PC-3 (cell line): ENCODE data around the gene DPF3.

Experiments
- EZH2 ChIP-seq: fragments of 300-600 bp; sonication (generic); IDR thresholded peaks from one replicate; pipeline ENCODE4 v1.6.1; 2017; ENCODE audit warnings: antibody characterized with exemption, mild to moderate bottlenecking, low read length; ENCODE audit not compliant: unreplicated experiment
- EZH2phosphoT487 ChIP-seq: fragments of 300-600 bp; sonication (generic); IDR thresholded peaks from 2 replicates; pipeline ENCODE4 v1.6.1; 2018; ENCODE audit warnings: mild to moderate bottlenecking, antibody characterized with exemption, low read length, borderline replicate concordance
- TF ChIP-seq, protein P1 (sequence below): fragments of 300-600 bp; sonication (generic); conservative IDR thresholded peaks from 2 replicates; pipeline ENCODE4 v1.5.1; 2017; ENCODE audit warnings: antibody characterized with exemption, low read depth, mild to moderate bottlenecking, low read length

DNA sequence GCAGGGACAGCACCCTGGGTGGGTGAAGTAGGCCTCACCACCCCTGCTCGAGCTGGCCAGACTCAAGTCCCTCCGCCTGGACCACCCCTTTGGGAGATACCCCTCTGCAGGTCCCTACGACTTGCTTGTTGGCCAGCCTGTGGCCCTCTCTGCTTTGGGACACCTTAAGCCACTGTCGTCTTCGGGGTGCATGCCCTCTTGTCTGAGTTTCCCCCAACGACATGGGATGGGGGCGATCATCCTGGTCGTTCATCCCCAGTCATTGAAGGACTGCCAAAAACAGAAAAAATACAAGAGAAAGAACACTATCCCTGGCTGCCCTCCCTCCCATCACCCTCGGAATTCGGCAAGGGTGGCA is 151.1 kb downstream of the DPF3 start:
- TF ChIP-seq, protein P1, sequence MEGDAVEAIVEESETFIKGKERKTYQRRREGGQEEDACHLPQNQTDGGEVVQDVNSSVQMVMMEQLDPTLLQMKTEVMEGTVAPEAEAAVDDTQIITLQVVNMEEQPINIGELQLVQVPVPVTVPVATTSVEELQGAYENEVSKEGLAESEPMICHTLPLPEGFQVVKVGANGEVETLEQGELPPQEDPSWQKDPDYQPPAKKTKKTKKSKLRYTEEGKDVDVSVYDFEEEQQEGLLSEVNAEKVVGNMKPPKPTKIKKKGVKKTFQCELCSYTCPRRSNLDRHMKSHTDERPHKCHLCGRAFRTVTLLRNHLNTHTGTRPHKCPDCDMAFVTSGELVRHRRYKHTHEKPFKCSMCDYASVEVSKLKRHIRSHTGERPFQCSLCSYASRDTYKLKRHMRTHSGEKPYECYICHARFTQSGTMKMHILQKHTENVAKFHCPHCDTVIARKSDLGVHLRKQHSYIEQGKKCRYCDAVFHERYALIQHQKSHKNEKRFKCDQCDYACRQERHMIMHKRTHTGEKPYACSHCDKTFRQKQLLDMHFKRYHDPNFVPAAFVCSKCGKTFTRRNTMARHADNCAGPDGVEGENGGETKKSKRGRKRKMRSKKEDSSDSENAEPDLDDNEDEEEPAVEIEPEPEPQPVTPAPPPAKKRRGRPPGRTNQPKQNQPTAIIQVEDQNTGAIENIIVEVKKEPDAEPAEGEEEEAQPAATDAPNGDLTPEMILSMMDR, result no peak
- no peak for TF ChIP-seq EZH2
- no peak for TF ChIP-seq EZH2phosphoT487
